ENCODE data around the gene ABTB1. TPM values are rescaled to one million over a fixed set of nuclear protein-coding genes. Genes with fewer than 3 reads are reported as not detected.
A peak's percentile ranks its signal among the peaks of the same experiment; 100 is the strongest.

Gene ABTB1
- polyA plus RNA-seq, 1 donor from 2014 or later, result 2.0 TPM

GRCh38 chr3:127708837-127709236, 36.1 kb downstream of the ABTB1 start:
- Histone ChIP-seq H3K9ac (ENCODE audit: low read length) (peak overlapping the region; percentile 24), H3K27ac (ENCODE audit: low read length) (peak overlapping the region; percentile 64), H3K36me3 (ENCODE audit: insufficient read depth, low read length) (no peaks in the 10 kb centered on the region), H3K27me3 (ENCODE audit: insufficient read depth, low read depth, low read length) (no peaks in the 10 kb centered on the region), H3K9me3 (ENCODE audit: low read length) (no peaks in the 10 kb centered on the region), H3F3A (ENCODE audit: insufficient read depth, low read length, poor library complexity, severe bottlenecking) (no peaks in the 10 kb centered on the region), H3K9me2 (ENCODE audit: insufficient read depth, low read length) (no peaks in the 10 kb centered on the region), H3K4me3 (ENCODE audit: low read length) (no peak overlapping the region), H4K20me1 (ENCODE audit: insufficient read depth) (no peaks in the 10 kb centered on the region), H3K79me2 (replicated peaks; ENCODE audit: insufficient read depth, low read length) (no peaks in the 10 kb centered on the region), H2AFZ (ENCODE audit: low read depth, low read length) (no peak overlapping the region), H3K4me2 (ENCODE audit: low read length) (no peak overlapping the region)
- TF ChIP-seq EP300 (conservative IDR thresholded peaks at IDR 0.05; ENCODE audit: poor library complexity, severe bottlenecking) (no peak), EZH2 (IDR thresholded peaks at IDR 0.05; ENCODE audit: borderline replicate concordance, insufficient read depth, low read length, poor library complexity, severe bottlenecking) (no peak), RAD21 (conservative IDR thresholded peaks at IDR 0.05) (no peak), CTCF (IDR thresholded peaks at IDR 0.05; ENCODE audit: poor library complexity, severe bottlenecking) (no peak), POLR2AphosphoS5 (IDR thresholded peaks at IDR 0.05) (no peak), TAF1 (IDR thresholded peaks at IDR 0.05; ENCODE audit: low read depth) (no peak), MXI1 (conservative IDR thresholded peaks at IDR 0.05; ENCODE audit: poor library complexity, severe bottlenecking) (no peak), SMC3 (conservative IDR thresholded peaks at IDR 0.05; ENCODE audit: poor library complexity) (no peak)
- TF ChIP-seq, protein P1, sequence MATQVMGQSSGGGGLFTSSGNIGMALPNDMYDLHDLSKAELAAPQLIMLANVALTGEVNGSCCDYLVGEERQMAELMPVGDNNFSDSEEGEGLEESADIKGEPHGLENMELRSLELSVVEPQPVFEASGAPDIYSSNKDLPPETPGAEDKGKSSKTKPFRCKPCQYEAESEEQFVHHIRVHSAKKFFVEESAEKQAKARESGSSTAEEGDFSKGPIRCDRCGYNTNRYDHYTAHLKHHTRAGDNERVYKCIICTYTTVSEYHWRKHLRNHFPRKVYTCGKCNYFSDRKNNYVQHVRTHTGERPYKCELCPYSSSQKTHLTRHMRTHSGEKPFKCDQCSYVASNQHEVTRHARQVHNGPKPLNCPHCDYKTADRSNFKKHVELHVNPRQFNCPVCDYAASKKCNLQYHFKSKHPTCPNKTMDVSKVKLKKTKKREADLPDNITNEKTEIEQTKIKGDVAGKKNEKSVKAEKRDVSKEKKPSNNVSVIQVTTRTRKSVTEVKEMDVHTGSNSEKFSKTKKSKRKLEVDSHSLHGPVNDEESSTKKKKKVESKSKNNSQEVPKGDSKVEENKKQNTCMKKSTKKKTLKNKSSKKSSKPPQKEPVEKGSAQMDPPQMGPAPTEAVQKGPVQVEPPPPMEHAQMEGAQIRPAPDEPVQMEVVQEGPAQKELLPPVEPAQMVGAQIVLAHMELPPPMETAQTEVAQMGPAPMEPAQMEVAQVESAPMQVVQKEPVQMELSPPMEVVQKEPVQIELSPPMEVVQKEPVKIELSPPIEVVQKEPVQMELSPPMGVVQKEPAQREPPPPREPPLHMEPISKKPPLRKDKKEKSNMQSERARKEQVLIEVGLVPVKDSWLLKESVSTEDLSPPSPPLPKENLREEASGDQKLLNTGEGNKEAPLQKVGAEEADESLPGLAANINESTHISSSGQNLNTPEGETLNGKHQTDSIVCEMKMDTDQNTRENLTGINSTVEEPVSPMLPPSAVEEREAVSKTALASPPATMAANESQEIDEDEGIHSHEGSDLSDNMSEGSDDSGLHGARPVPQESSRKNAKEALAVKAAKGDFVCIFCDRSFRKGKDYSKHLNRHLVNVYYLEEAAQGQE (IDR thresholded peaks at IDR 0.05; ENCODE audit: borderline replicate concordance), result no peak

DNA sequence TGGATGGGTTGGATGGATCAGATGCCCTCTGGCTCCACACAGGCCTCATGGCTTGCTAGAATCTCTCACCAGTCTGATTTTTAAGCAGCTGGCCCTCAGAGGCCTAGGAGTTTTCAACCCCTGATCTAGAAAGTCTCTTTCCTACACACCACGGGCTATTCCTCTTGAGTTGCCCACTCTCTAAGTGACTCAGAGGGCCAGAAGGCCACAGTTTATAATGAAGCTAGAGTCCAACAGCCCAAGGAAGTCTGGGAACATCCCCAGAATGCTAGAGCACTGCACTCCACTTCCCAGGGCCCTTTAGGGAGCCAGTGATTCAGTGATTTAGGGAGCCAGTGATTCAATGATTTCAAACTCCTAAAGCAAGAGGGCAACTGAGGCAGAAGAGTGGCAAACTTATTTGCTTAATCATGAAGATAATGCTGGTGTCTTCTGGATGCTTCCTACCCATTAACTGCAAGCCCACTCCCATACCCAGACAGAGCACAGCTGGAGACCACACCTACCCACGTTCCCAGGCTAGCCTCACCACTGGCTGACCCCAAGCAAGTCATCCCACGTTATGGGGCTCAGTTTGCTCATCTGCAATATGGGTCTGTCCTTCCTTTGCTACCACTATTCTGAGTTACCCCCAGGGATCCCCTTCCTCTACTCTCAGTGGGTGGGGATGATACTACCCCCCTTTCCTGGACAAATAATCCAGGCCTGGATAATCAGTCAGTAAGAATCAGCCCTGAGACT, 36.7 kb downstream of the ABTB1 start:
- no peak overlapping the region for H3K4me3 ChIP-seq (ENCODE audit: low read length)
- no peaks in the 10 kb centered on the region for H3K36me3 ChIP-seq (ENCODE audit: insufficient read depth, low read length)
- H3K27ac ChIP-seq (ENCODE audit: low read length), result peak overlapping the region; percentile 64
- H3K9me2 ChIP-seq (ENCODE audit: insufficient read depth, low read length), result no peaks in the 10 kb centered on the region
- no peaks in the 10 kb centered on the region for H3K79me2 ChIP-seq (replicated peaks; ENCODE audit: insufficient read depth, low read length)
- no peak overlapping the region for H2AFZ ChIP-seq (ENCODE audit: low read depth, low read length)
- TF ChIP-seq POLR2AphosphoS5 (IDR thresholded peaks at IDR 0.05) (no peak), EZH2 (IDR thresholded peaks at IDR 0.05; ENCODE audit: borderline replicate concordance, insufficient read depth, low read length, poor library complexity, severe bottlenecking) (no peak), MXI1 (conservative IDR thresholded peaks at IDR 0.05; ENCODE audit: poor library complexity, severe bottlenecking) (no peak), TAF1 (IDR thresholded peaks at IDR 0.05; ENCODE audit: low read depth) (no peak), EP300 (conservative IDR thresholded peaks at IDR 0.05; ENCODE audit: poor library complexity, severe bottlenecking) (no peak), CTCF (IDR thresholded peaks at IDR 0.05; ENCODE audit: poor library complexity, severe bottlenecking) (no peak), RAD21 (conservative IDR thresholded peaks at IDR 0.05) (no peak), SMC3 (conservative IDR thresholded peaks at IDR 0.05; ENCODE audit: poor library complexity) (no peak)
- TF ChIP-seq, protein P1 (IDR thresholded peaks at IDR 0.05; ENCODE audit: borderline replicate concordance), result no peak
- no peaks in the 10 kb centered on the region for H3K9me3 ChIP-seq (ENCODE audit: low read length)
- H4K20me1 ChIP-seq (ENCODE audit: insufficient read depth), result no peaks in the 10 kb centered on the region
- H3K4me2 ChIP-seq (ENCODE audit: low read length), result no peak overlapping the region
- no peaks in the 10 kb centered on the region for H3K27me3 ChIP-seq (ENCODE audit: insufficient read depth, low read depth, low read length)
- H3K9ac ChIP-seq (ENCODE audit: low read length), result no peak overlapping the region
- no peaks in the 10 kb centered on the region for H3F3A ChIP-seq (ENCODE audit: insufficient read depth, low read length, poor library complexity, severe bottlenecking)
